T-helper 1 cell treated with Interleukin-12 subunit alpha and Interleukin-12 subunit beta and Interleukin-4 antibody, amounts not matched to agents 30 μg/mL and 1 μg/mL, for 36 hours (primary cell): Measurements from ENCODE around the gene IGF1.

Experiments
- H3K27ac Mint-ChIP-seq: one replicate; pipeline ENCODE4 v1.8.0; 2021; ENCODE audit warnings: mild to moderate bottlenecking, mixed read lengths
- H3K27me3 Mint-ChIP-seq: one replicate; pipeline ENCODE4 v1.8.0; 2021; ENCODE audit warnings: low read depth, mixed read lengths
- H3K36me3 Mint-ChIP-seq: one replicate; pipeline ENCODE4 v1.8.0; 2021; ENCODE audit warnings: low read depth, mixed read lengths
- H3K4me1 Mint-ChIP-seq: one replicate; pipeline ENCODE4 v1.8.0; 2021; ENCODE audit warnings: low read depth, mixed read lengths
- H3K4me3 Mint-ChIP-seq: one replicate; pipeline ENCODE4 v1.8.0; 2021; ENCODE audit warnings: mild to moderate bottlenecking, moderate library complexity, mixed read lengths
- H3K9me3 Mint-ChIP-seq: one replicate; pipeline ENCODE4 v1.8.0; 2021; ENCODE audit warnings: mixed read lengths

Gene IGF1

GRCh38 chr12:102481705-102482425, 1.5 kb upstream of the IGF1 start:
- H3K27ac Mint-ChIP-seq: peak overlapping the region; percentile 21
- peaks cover 26% of the 10 kb centered on the region for H3K4me1 Mint-ChIP-seq
- H3K4me3 Mint-ChIP-seq: no peak overlapping the region
- no peaks in the 10 kb centered on the region for H3K27me3 Mint-ChIP-seq
- no peaks in the 10 kb centered on the region for H3K9me3 Mint-ChIP-seq
- peaks cover 2% of the 10 kb centered on the region for H3K36me3 Mint-ChIP-seq

- Mint-ChIP-seq H3K36me3 (peaks cover 2% of the 10 kb centered on the region), H3K27ac (no peak overlapping the region), H3K27me3 (no peaks in the 10 kb centered on the region), H3K4me1 (peaks cover 35% of the 10 kb centered on the region), H3K4me3 (no peak overlapping the region), H3K9me3 (no peaks in the 10 kb centered on the region)
Measured at GRCh38 chr12:102479939-102480338, 424 bp downstream of the IGF1 start.

- no peak overlapping the region for H3K27ac Mint-ChIP-seq
- H3K27me3 Mint-ChIP-seq: no peaks in the 10 kb centered on the region
- H3K4me1 Mint-ChIP-seq: peaks cover 36% of the 10 kb centered on the region
- no peaks in the 10 kb centered on the region for H3K9me3 Mint-ChIP-seq
- no peaks in the 10 kb centered on the region for H3K36me3 Mint-ChIP-seq
- no peak overlapping the region for H3K4me3 Mint-ChIP-seq
Measured at GRCh38 chr12:102479099-102479885, 1.1 kb downstream of the IGF1 start.

- no peaks in the 10 kb centered on the region for H3K9me3 Mint-ChIP-seq
- no peak overlapping the region for H3K4me3 Mint-ChIP-seq
- no peaks in the 10 kb centered on the region for H3K36me3 Mint-ChIP-seq
- no peak overlapping the region for H3K27ac Mint-ChIP-seq
- peaks cover 31% of the 10 kb centered on the region for H3K4me1 Mint-ChIP-seq
- no peaks in the 10 kb centered on the region for H3K27me3 Mint-ChIP-seq
Measured at GRCh38 chr12:102478405-102479098, 1.8 kb downstream of the IGF1 start.

- H3K9me3 Mint-ChIP-seq: no peaks in the 10 kb centered on the region
- H3K4me1 Mint-ChIP-seq: peaks cover 21% of the 10 kb centered on the region
- no peak overlapping the region for H3K4me3 Mint-ChIP-seq
- no peaks in the 10 kb centered on the region for H3K36me3 Mint-ChIP-seq
- no peak overlapping the region for H3K27ac Mint-ChIP-seq
- no peaks in the 10 kb centered on the region for H3K27me3 Mint-ChIP-seq
Measured at GRCh38 chr12:102475355-102475754, 5.0 kb downstream of the IGF1 start.

- Mint-ChIP-seq H3K4me1 (peaks cover 21% of the 10 kb centered on the region), H3K4me3 (peak overlapping the region; percentile 7), H3K27me3 (no peaks in the 10 kb centered on the region), H3K27ac (no peak overlapping the region), H3K36me3 (no peaks in the 10 kb centered on the region), H3K9me3 (no peaks in the 10 kb centered on the region)
Measured at GRCh38 chr12:102474438-102475064, 5.8 kb downstream of the IGF1 start.

GRCh38 chr12:102472496-102472895, 7.9 kb downstream of the IGF1 start:
- no peak overlapping the region for H3K4me3 Mint-ChIP-seq
- H3K4me1 Mint-ChIP-seq: peaks cover 18% of the 10 kb centered on the region
- no peaks in the 10 kb centered on the region for H3K36me3 Mint-ChIP-seq
- peaks cover 12% of the 10 kb centered on the region for H3K27me3 Mint-ChIP-seq
- H3K27ac Mint-ChIP-seq: no peak overlapping the region
- H3K9me3 Mint-ChIP-seq: no peaks in the 10 kb centered on the region

GRCh38 chr12:102471556-102471955, 8.8 kb downstream of the IGF1 start:
- Mint-ChIP-seq H3K4me3 (no peak overlapping the region), H3K27me3 (peaks cover 19% of the 10 kb centered on the region), H3K4me1 (peaks cover 18% of the 10 kb centered on the region), H3K36me3 (no peaks in the 10 kb centered on the region), H3K27ac (no peak overlapping the region), H3K9me3 (no peaks in the 10 kb centered on the region)

GRCh38 chr12:102470945-102471344, 9.4 kb downstream of the IGF1 start:
- Mint-ChIP-seq H3K27me3 (peaks cover 23% of the 10 kb centered on the region), H3K9me3 (no peaks in the 10 kb centered on the region), H3K4me3 (no peak overlapping the region)

GRCh38 chr12:102468261-102468915, 12.0 kb downstream of the IGF1 start:
- Mint-ChIP-seq H3K36me3 (no peaks in the 10 kb centered on the region), H3K4me1 (no peaks in the 10 kb centered on the region), H3K27ac (no peak overlapping the region), H3K27me3 (peaks cover 23% of the 10 kb centered on the region), H3K9me3 (no peaks in the 10 kb centered on the region), H3K4me3 (no peak overlapping the region)

More at GRCh38 chr12:102470945-102471344, 9.4 kb downstream of the IGF1 start:
- Mint-ChIP-seq H3K27ac (no peak overlapping the region), H3K36me3 (no peaks in the 10 kb centered on the region), H3K4me1 (peaks cover 15% of the 10 kb centered on the region)

GRCh38 chr12:102465762-102466560, 14.4 kb downstream of the IGF1 start:
- Mint-ChIP-seq H3K27ac (no peak overlapping the region), H3K4me3 (no peak overlapping the region), H3K4me1 (no peaks in the 10 kb centered on the region), H3K36me3 (no peaks in the 10 kb centered on the region), H3K9me3 (no peaks in the 10 kb centered on the region), H3K27me3 (peaks cover 30% of the 10 kb centered on the region)

- no peaks in the 10 kb centered on the region for H3K4me1 Mint-ChIP-seq
- H3K27ac Mint-ChIP-seq: no peak overlapping the region
- H3K27me3 Mint-ChIP-seq: peaks cover 31% of the 10 kb centered on the region
- H3K9me3 Mint-ChIP-seq: no peaks in the 10 kb centered on the region
- H3K4me3 Mint-ChIP-seq: no peak overlapping the region
- no peaks in the 10 kb centered on the region for H3K36me3 Mint-ChIP-seq
Measured at GRCh38 chr12:102463659-102464249, 16.6 kb downstream of the IGF1 start.

GRCh38 chr12:102462795-102463465, 17.4 kb downstream of the IGF1 start:
- no peaks in the 10 kb centered on the region for H3K36me3 Mint-ChIP-seq
- H3K27ac Mint-ChIP-seq: no peak overlapping the region
- H3K4me3 Mint-ChIP-seq: no peak overlapping the region
- H3K9me3 Mint-ChIP-seq: no peaks in the 10 kb centered on the region
- peaks cover 23% of the 10 kb centered on the region for H3K27me3 Mint-ChIP-seq
- no peaks in the 10 kb centered on the region for H3K4me1 Mint-ChIP-seq
